PC-9 (cell line): Measurements from ENCODE around the gene CTNND2. TPM values are rescaled to one million over a fixed set of nuclear protein-coding genes. Genes with fewer than 3 reads are reported as not detected.

Experiments
- BruUV-seq: library from RNA; stranded (reverse); fragments of 400-500 nt; replicated peaks from 2 replicates; lab custom pipeline; 2021; lab: Mats Ljungman, UMichigan
- CTCF ChIA-PET: fragments of 300-600 bp; sonication (Branson Sonifier 250); formaldehyde crosslinking; loops from one replicate; lab custom pipeline; 2022; ENCODE audit warnings: antibody characterized with exemption; lab: Charles Lee
- POLR2A ChIA-PET: fragments of 300-600 bp; sonication (Branson Sonifier 250); formaldehyde crosslinking; loops from one replicate; lab custom pipeline; 2022; ENCODE audit warnings: antibody characterized with exemption; ENCODE audit not compliant: unreplicated experiment; lab: Charles Lee
- DNase-seq, 2 experiments: peaks; one replicate each; pipeline versions ENCODE4 v3.0.0 to v3.0.0-alpha.2; 2015 to 2022; ENCODE audit warnings: mixed read lengths in 1 of 2
- H2AFZ ChIP-seq: fragments of 200-600 bp; sonication (generic); 2 replicates; pipeline ENCODE4 v1.8.1; 2017; ENCODE audit warnings: antibody characterized with exemption
- H3F3A ChIP-seq: fragments of 200-600 bp; sonication (generic); 2 replicates; pipeline ENCODE4 v1.8.1; 2017; ENCODE audit warnings: antibody characterized with exemption, mild to moderate bottlenecking, low read depth; ENCODE audit not compliant: insufficient read depth
- H3K27ac ChIP-seq: fragments of 200-600 bp; sonication (generic); 2 replicates; pipeline ENCODE4 v1.6.1; 2016; ENCODE audit warnings: mixed run types
- H3K27me3 ChIP-seq: fragments of 200-600 bp; sonication (generic); 2 replicates; pipeline ENCODE4 v1.6.1; 2016; ENCODE audit warnings: low read depth, mixed run types; ENCODE audit not compliant: insufficient read depth
- H3K36me3 ChIP-seq: fragments of 200-600 bp; sonication (generic); 2 replicates; pipeline ENCODE4 v1.6.1; 2016; ENCODE audit warnings: low read depth, mixed run types
- H3K4me1 ChIP-seq: fragments of 200-600 bp; sonication (generic); replicated peaks from 2 replicates; pipeline ENCODE4 v1.6.1; 2016; ENCODE audit warnings: mixed run types; ENCODE audit not compliant: insufficient read depth
- H3K4me2 ChIP-seq: fragments of 200-600 bp; sonication (generic); 2 replicates; pipeline ENCODE4 v1.6.1; 2017; ENCODE audit warnings: mixed run types
- H3K4me3 ChIP-seq: fragments of 200-600 bp; sonication (generic); 2 replicates; pipeline ENCODE4 v1.6.1; 2016; ENCODE audit warnings: mixed run types
- H3K79me2 ChIP-seq: fragments of 200-600 bp; sonication (generic); 2 replicates; pipeline ENCODE4 v1.6.1; 2017; ENCODE audit warnings: low read depth, mixed run types
- H3K9me2 ChIP-seq: fragments of 200-600 bp; sonication (generic); 2 replicates; pipeline ENCODE4 v1.8.1; 2017; ENCODE audit warnings: mild to moderate bottlenecking; ENCODE audit not compliant: insufficient read depth
- H3K9me3 ChIP-seq: fragments of 200-600 bp; sonication (generic); 2 replicates; pipeline ENCODE4 v1.8.1; 2016; ENCODE audit warnings: low read depth; ENCODE audit not compliant: insufficient read depth
- H4K20me1 ChIP-seq: fragments of 200-600 bp; sonication (generic); 2 replicates; pipeline ENCODE4 v1.8.1; 2017; ENCODE audit not compliant: insufficient read depth
- CTCF ChIP-seq: fragments of 200-600 bp; sonication (generic); conservative IDR thresholded peaks from 2 replicates; pipeline ENCODE4 v1.6.1; 2017; ENCODE audit warnings: mixed run types, antibody characterized with exemption, mild to moderate bottlenecking, moderate library complexity
- EZH2 ChIP-seq: fragments of 200-600 bp; sonication (generic); IDR thresholded peaks from 2 replicates; pipeline ENCODE4 v1.8.0; 2017; ENCODE audit warnings: antibody characterized with exemption, low read depth
- intact Hi-C: fragments of 100-400 bp; cut with micrococcal nuclease; formaldehyde crosslinking; loops from one replicate; pipeline ENCODE4 v1.10.0; 2022; ENCODE audit not compliant: unreplicated experiment
- total RNA-seq: library from RNA; stranded (reverse); gene quantifications from 2 replicates; pipeline ENCODE4 v1.2.3, GENCODE V29; 2021

CTNND2 gene
- total RNA-seq, 1 experiment from 2014 or later, result not detected

- intact Hi-C loops, result no loop called here
- H3K4me2 ChIP-seq, result no peak overlapping the region
- no peaks in the 10 kb centered on the region for H3F3A ChIP-seq
- H3K9me3 ChIP-seq, result peaks cover 17% of the 10 kb centered on the region; the same call in 1 of the 2 replicates
- no peak overlapping the region for H3K27ac ChIP-seq
- no peak overlapping the region for H2AFZ ChIP-seq
- DNase-seq, result no peak
- H4K20me1 ChIP-seq, result no peaks in the 10 kb centered on the region
- ChIA-PET POLR2A (interaction anchor here (0.6 kb wide), 1 partner anchor 551 kb away, joined by 3 read pairs; no protein-coding TSS in a partner anchor), CTCF (interaction anchor here (0.6 kb wide), 1 partner anchor 26 kb away, joined by 5 read pairs; no protein-coding TSS in a partner anchor)
- H3K27me3 ChIP-seq, result no peaks in the 10 kb centered on the region
- H3K36me3 ChIP-seq, result no peaks in the 10 kb centered on the region
- no peaks in the 10 kb centered on the region for H3K79me2 ChIP-seq
- H3K4me3 ChIP-seq, result no peak overlapping the region
- BruUV-seq, result no TSS peak
- TF ChIP-seq EZH2 (no peak), CTCF (no peak)
- H3K9me2 ChIP-seq, result no peaks in the 10 kb centered on the region; the same call in 1 of the 2 replicates
- no peaks in the 10 kb centered on the region for H3K4me1 ChIP-seq
Measured at GRCh38 chr5:11030671-11031070, 873.6 kb downstream of the CTNND2 start.

- TF ChIP-seq EZH2 (no peak), CTCF (no peak)
- ChIA-PET POLR2A (no interaction called here), CTCF (no interaction called here)
- Histone ChIP-seq H3K27ac (no peak overlapping the region), H3K36me3 (no peaks in the 10 kb centered on the region), H3K4me1 (no peaks in the 10 kb centered on the region), H3K4me3 (no peak overlapping the region), H3K9me2 (no peaks in the 10 kb centered on the region; the same call in 1 of the 2 replicates), H2AFZ (peak overlapping the region; percentile 35; the same call in 1 of the 2 replicates), H4K20me1 (no peaks in the 10 kb centered on the region), H3K27me3 (no peaks in the 10 kb centered on the region), H3F3A (no peaks in the 10 kb centered on the region), H3K4me2 (no peak overlapping the region), H3K9me3 (peaks cover 17% of the 10 kb centered on the region; the same call in 1 of the 2 replicates), H3K79me2 (no peaks in the 10 kb centered on the region)
- BruUV-seq, result no TSS peak
- intact Hi-C loops, result no loop called here
- no peak for DNase-seq
Measured at GRCh38 chr5:11027660-11028059, 876.6 kb downstream of the CTNND2 start.

GRCh38 chr5:11026543-11026942 is 877.7 kb downstream of the CTNND2 start:
- intact Hi-C loops, result no loop called here
- Histone ChIP-seq H3K4me2 (no peak overlapping the region), H3K4me3 (no peak overlapping the region), H3K27me3 (no peaks in the 10 kb centered on the region), H3K79me2 (no peaks in the 10 kb centered on the region), H3K27ac (no peak overlapping the region), H4K20me1 (no peaks in the 10 kb centered on the region), H3K36me3 (no peaks in the 10 kb centered on the region), H3F3A (no peaks in the 10 kb centered on the region), H3K4me1 (no peaks in the 10 kb centered on the region), H3K9me3 (peaks cover 17% of the 10 kb centered on the region; the same call in 1 of the 2 replicates), H2AFZ (no peak overlapping the region), H3K9me2 (no peaks in the 10 kb centered on the region; the same call in 1 of the 2 replicates)
- DNase-seq, result no peak
- TF ChIP-seq CTCF (no peak), EZH2 (no peak)
- ChIA-PET POLR2A (no interaction called here), CTCF (no interaction called here)
- BruUV-seq, result no TSS peak
